ENCODE data around the gene PRRX2.
"Not testable (repeated sequence)": the region's sequence is repeated elsewhere in the genome, so short reads cannot be mapped to it uniquely, and the experiment has no call there.

PRRX2 gene

DNA sequence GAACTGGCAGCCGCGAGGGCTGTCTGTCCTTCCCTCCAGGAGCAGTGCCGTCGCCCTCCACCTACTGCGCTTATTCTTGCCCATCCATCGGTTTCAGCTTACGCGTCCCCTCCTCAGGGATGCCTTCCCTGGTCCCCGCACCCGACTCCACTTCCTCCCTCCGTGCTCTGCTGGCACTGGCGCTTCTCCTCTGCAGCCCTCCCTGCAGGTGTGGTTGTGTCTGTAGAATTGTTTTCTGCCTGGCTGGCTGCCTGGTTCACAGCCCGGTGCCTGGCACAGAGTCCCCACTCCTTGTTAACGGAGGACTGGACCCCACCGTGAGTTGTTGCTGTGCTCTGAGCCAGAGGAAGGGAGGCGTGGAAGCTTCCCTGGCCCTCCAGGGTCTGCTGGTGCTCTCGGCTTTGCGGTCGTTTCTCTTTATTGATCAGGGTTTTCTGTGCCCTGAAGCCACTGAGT lies 33.7 kb upstream of the PRRX2 start:
- H3K27ac ChIP-seq, result no peak overlapping the region
- TF ChIP-seq, protein P1, sequence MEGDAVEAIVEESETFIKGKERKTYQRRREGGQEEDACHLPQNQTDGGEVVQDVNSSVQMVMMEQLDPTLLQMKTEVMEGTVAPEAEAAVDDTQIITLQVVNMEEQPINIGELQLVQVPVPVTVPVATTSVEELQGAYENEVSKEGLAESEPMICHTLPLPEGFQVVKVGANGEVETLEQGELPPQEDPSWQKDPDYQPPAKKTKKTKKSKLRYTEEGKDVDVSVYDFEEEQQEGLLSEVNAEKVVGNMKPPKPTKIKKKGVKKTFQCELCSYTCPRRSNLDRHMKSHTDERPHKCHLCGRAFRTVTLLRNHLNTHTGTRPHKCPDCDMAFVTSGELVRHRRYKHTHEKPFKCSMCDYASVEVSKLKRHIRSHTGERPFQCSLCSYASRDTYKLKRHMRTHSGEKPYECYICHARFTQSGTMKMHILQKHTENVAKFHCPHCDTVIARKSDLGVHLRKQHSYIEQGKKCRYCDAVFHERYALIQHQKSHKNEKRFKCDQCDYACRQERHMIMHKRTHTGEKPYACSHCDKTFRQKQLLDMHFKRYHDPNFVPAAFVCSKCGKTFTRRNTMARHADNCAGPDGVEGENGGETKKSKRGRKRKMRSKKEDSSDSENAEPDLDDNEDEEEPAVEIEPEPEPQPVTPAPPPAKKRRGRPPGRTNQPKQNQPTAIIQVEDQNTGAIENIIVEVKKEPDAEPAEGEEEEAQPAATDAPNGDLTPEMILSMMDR (conservative IDR thresholded peaks at IDR 0.05), result no peak

DNA sequence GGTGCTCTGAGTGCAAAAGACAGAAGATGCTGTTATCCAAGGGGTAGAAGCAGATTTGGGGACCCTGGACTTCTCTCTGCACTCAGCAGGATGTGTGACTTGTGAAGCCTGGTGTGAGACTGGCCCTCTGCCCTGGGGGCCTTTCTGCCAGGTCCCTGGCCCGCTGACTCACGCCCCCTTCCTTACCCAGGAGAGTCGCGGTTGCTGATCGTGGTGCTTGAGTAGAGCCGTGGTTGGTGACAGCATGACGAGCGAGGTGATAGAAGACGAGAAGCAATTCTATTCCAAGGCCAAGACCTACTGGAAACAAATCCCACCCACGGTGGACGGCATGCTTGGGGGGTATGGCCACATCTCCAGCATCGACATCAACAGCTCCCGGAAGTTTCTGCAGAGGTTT lies 33.0 kb upstream of the PRRX2 start:
- H3K27ac ChIP-seq, result no peak overlapping the region
- TF ChIP-seq, protein P1 (conservative IDR thresholded peaks at IDR 0.05), result no peak

DNA sequence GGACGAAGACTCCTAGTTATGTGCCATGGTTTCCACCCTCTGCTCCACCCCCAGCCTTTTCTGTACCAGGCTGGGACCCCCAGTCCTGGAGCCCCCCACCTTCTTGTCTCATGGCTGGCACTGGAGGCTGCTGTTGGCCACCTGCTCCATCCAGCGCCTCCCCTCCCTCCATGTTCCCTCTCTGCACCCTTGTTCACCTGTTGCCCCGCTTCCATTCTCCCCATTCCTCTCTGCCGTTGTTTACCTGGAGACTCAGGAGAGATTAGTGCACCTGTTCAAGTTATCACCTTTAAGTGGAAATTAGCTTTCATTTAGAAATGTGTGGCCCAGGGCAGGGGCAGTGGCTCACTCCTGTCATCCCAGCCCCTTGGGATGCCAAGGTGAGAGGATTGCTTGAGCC lies 32.2 kb upstream of the PRRX2 start:
- TF ChIP-seq, protein P1 (conservative IDR thresholded peaks at IDR 0.05), result no peak
- H3K27ac ChIP-seq, result no peak overlapping the region

DNA sequence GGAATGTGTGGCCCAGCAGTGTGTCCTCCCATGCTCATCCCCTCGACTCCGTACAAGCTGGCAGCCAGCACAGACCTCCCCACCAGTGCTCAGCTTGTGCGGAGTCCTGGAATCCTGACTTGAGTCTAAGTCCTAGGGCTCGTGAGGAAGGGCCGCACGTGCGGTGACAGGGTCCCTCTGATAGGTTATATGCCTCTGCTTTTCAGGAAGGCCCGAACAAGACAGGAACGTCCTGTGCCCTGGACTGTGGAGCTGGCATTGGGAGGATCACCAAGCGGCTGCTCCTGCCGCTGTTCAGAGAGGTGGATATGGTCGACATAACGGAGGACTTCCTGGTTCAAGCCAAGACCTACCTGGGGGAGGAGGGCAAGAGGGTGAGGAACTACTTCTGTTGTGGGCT lies 31.6 kb upstream of the PRRX2 start:
- no peak overlapping the region for H3K27ac ChIP-seq
- TF ChIP-seq, protein P1 (conservative IDR thresholded peaks at IDR 0.05), result no peak

DNA sequence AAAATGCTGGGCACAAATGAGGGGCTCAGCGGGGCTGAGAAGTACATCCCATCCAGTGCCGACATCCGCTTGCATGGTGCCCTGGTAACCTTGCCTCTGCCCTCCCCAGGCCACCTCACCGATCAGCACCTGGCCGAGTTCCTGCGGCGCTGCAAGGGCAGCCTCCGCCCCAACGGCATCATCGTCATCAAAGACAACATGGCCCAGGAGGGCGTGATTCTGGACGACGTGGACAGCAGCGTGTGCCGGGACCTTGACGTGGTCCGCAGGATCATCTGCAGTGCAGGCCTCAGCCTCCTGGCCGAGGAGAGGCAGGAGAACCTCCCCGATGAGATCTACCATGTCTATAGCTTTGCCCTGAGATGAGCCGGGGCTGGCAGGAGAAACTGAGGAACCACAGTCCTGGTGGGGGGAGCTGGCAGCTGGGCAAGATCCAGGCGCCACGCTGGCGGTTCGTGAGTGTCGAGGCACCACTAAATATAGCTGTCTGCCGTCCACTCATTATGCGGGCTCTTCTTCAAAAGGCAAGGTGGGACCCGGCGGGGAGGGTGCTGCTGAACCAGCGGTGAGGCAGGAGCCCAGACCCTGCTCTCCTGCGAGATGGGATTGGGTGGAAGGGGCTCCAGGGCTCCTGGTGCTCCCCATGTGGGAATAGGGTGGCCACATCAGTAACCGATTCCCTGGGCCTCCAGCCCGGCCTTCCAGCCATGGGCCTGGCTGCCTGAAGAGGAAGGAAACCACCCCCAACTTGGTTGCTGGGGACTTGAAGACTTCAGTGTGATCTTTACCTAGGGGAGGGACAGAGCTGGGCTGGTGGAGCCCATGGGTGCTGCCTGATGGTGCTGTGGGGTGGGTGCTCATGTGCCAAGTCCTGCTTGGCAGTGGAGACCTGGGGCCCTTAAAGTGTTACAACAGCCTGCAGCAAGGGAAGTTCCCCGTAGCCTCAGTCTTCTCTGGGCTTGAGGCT lies 30.1 kb upstream of the PRRX2 start:
- H3K27ac ChIP-seq, result no peak overlapping the region

DNA sequence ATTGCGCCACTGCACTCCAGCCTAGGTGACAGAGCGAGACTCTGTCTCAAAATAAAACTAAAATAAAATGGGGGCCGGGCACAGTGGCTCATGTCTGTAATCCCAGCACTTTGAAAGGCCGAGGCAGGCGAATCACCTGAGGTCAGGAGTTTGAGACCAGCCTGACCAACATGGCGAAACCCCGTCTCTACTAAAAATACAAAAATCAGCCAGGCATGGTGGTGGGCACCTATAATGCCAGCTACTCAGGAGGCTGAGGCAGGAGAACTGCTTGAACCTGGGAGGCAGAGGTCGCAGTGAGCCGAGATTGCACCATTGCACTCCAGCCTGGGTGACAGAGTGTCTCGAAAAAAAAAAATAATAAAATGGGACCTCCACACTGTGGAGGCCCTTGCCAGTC lies 29.1 kb upstream of the PRRX2 start:
- not testable (repeated sequence) for H3K27ac ChIP-seq

More for the DNA sequence above, 30.1 kb upstream of the PRRX2 start:
- TF ChIP-seq, protein P1 (conservative IDR thresholded peaks at IDR 0.05), result no peak

DNA sequence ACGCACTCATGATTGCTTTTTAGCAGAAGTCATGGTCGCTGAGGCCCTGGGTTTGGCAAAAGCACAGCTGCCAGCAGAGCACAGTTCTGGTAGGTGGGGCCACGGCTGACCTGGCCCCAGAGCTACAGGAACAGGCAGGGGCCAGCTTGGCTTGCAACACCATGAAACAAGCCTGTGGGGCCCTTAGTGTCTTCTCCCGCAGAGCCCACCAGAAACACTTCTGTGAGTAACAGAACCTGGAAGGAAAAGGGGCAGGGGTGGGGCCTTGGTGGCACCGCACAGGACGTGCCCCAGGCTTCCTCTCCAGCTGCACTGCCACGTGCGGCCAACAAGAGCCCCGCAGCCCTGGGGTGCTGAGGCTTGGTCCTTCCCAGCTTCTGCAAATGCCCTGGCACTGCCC lies 28.3 kb upstream of the PRRX2 start:
- H3K27ac ChIP-seq, result no peak overlapping the region
- TF ChIP-seq, protein P1 (conservative IDR thresholded peaks at IDR 0.05), result no peak

Data from VCaP (cell line).